ENCODE measurements around the gene CEACAM16. TPM values are rescaled to one million over a fixed set of nuclear protein-coding genes. Genes with fewer than 3 reads are reported as not detected.

CEACAM16 gene
- total RNA-seq, 2 donors from 2014 or later: 0.52 TPM; not detected in 1

DNA sequence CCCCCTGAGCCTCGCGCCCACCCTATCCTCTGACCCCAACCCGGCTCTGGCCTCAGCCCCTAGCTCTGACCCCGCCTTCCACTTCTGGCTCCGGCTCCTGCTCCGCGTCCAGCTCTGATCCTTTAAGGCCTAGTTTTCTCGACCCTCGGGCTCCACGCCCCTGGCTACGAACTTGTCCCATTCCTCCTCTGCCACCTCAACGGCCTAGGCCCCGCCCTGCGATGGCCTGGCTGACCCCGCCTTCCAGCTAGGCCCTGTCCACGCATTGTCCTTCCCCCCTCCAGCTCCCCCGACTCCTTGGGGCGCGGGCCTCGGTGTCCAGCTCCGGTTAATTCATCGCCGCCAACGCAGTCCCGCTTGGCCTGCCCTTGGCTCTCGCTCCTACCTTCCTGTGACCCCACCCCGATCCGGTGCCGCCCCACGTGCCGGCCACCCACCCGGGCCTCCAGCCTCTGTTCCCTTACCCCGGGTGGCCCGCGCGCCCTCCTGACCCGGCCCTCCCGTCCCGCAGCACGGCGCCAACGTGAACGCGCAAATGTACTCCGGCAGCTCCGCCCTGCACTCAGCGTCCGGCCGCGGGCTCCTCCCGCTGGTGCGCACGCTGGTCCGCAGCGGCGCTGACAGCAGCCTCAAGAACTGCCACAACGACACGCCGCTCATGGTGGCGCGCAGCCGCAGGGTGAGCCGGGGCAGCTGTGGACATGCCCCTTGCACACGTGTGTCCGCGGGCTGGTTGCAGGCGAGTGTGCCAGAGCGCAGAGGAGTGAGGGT, 59.0 kb downstream of the CEACAM16 start:
- Histone ChIP-seq H3K27ac (peak overlapping the region; percentile 53), H3K9ac (ENCODE audit: low read depth in 2 of 2, low read length in 2 of 2) (peak overlapping the region in 1 of 2 donors; percentile 8), H3K4me1 (peaks cover 16% of the 10 kb centered on the region), H3K4me3 (peak overlapping the region; percentile 28), H3K36me3 (peaks cover 9% of the 10 kb centered on the region), H3K27me3 (no peaks in the 10 kb centered on the region), H3K9me3 (no peaks in the 10 kb centered on the region)
- TF ChIP-seq, protein P1, sequence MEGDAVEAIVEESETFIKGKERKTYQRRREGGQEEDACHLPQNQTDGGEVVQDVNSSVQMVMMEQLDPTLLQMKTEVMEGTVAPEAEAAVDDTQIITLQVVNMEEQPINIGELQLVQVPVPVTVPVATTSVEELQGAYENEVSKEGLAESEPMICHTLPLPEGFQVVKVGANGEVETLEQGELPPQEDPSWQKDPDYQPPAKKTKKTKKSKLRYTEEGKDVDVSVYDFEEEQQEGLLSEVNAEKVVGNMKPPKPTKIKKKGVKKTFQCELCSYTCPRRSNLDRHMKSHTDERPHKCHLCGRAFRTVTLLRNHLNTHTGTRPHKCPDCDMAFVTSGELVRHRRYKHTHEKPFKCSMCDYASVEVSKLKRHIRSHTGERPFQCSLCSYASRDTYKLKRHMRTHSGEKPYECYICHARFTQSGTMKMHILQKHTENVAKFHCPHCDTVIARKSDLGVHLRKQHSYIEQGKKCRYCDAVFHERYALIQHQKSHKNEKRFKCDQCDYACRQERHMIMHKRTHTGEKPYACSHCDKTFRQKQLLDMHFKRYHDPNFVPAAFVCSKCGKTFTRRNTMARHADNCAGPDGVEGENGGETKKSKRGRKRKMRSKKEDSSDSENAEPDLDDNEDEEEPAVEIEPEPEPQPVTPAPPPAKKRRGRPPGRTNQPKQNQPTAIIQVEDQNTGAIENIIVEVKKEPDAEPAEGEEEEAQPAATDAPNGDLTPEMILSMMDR (IDR thresholded peaks at IDR 0.05): no peak
- no peak for DNase-seq
- intact Hi-C loops (cut with DNase I): no loop called here

DNA sequence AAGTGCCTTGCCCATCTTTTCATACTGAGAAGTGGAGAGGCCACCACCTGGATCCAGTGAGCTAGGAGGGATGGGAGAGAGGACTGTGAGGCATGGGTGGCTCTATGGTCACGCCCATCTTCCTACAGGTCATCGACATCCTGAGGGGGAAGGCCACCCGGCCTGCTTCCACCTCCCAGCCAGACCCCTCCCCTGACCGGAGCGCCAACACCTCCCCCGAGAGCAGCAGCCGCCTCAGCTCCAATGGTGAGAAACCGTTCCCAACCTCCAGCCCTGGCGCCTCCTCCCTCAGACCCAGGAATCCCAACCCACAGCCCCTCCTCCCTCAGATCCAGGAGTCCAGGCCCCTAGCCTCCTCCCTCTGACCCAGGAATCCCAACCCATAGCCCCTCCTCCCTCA, 59.6 kb downstream of the CEACAM16 start:
- Histone ChIP-seq H3K9me3 (no peaks in the 10 kb centered on the region), H3K4me3 (peak overlapping the region; percentile 28), H3K4me1 (peaks cover 14% of the 10 kb centered on the region), H3K27ac (peak overlapping the region; percentile 53), H3K9ac (ENCODE audit: low read depth in 2 of 2, low read length in 2 of 2) (no peak overlapping the region), H3K36me3 (peaks cover 9% of the 10 kb centered on the region), H3K27me3 (no peaks in the 10 kb centered on the region)
- intact Hi-C loops (cut with DNase I): no loop called here
- TF ChIP-seq, protein P1 (IDR thresholded peaks at IDR 0.05): no peak
- no peak for DNase-seq

DNA sequence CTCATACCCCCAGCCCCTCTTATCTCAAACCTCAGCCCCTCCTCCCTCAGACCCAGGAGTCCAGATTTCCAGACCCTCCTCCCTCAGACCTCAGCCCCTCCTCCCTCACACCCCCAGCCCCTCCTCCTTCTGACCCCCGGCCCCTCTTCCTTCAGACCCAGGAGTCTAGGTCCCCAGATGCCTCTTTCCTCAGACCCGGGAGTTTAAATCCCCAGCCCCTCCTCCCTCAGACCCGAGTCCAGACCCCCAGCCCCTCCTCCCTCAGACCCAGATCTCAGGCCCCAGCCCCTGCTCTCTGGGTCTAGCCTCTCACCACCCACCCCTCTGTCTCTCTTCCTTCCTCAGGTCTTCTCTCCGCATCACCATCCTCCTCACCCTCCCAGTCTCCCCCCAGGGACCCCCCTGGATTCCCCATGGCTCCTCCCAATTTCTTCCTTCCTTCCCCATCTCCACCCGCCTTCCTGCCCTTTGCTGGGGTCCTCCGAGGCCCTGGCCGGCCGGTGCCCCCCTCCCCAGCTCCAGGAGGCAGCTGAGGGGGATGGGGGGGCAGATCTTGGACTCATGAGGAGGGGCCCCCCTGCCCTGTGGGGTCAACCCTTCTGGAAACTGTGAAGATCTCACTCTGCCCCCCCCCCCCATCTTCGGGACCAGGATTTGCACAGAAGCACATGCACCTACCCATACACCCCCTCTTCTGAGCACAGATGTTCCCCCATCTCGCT, 60.3 kb downstream of the CEACAM16 start:
- Histone ChIP-seq H3K27ac (no peak overlapping the region), H3K36me3 (peaks cover 9% of the 10 kb centered on the region)
- intact Hi-C loops (cut with DNase I): no loop called here

More for the DNA sequence above, 60.3 kb downstream of the CEACAM16 start:
- TF ChIP-seq, protein P1 (IDR thresholded peaks at IDR 0.05): no peak
- peaks cover 16% of the 10 kb centered on the region for H3K4me1 ChIP-seq
- no peaks in the 10 kb centered on the region for H3K27me3 ChIP-seq
- no peak overlapping the region for H3K4me3 ChIP-seq
- H3K9me3 ChIP-seq: no peaks in the 10 kb centered on the region
- DNase-seq: no peak
- no peak overlapping the region for H3K9ac ChIP-seq (ENCODE audit: low read depth in 2 of 2, low read length in 2 of 2)

Small RNA genes lying within 50 kb of the gene (microRNA-seq; reads per million reads assigned to microRNA genes)
- gene MIR4531: not detected
- gene MIR8085: not detected

Other genes starting within 250 kb of the CEACAM16 start
- gene ZNF180, start 198.6 kb upstream of the CEACAM16 start, total RNA-seq: 1 to 10 TPM; 6.4 to 7.3 TPM
- under 1 TPM in 1 of 2 donors, not detected in 1; 0.85 TPM for gene CEACAM20, start 169.5 kb upstream of the CEACAM16 start, total RNA-seq
- not detected for gene IGSF23, start 85.6 kb upstream of the CEACAM16 start, total RNA-seq
- 10 to 100 TPM; 44.7 to 54.6 TPM for gene PVR, start 55.2 kb upstream of the CEACAM16 start, total RNA-seq
- 1 to 10 TPM; 5.3 to 6.1 TPM for gene CEACAM19, start 27.7 kb upstream of the CEACAM16 start, total RNA-seq
- 10 to 100 TPM; 76.4 to 99.5 TPM for gene BCL3, start 49.6 kb downstream of the CEACAM16 start, total RNA-seq
- gene CBLC, start 78.7 kb downstream of the CEACAM16 start, total RNA-seq: 10 to 100 TPM; 65.6 to 78.0 TPM
- gene BCAM, start 110.0 kb downstream of the CEACAM16 start, total RNA-seq: 10 to 100 TPM; 15.1 to 20.7 TPM
- gene NECTIN2, start 147.1 kb downstream of the CEACAM16 start, total RNA-seq: 100 to 1,000 TPM; 115 to 121 TPM
- 100 to 1,000 TPM in 1 of 2 donors, 10 to 100 TPM in 1; 60.0 to 167 TPM for gene TOMM40, start 192.1 kb downstream of the CEACAM16 start, total RNA-seq
- gene APOE, start 206.6 kb downstream of the CEACAM16 start, total RNA-seq: 10 to 100 TPM; 36.3 to 78.9 TPM
- gene APOC1, start 215.5 kb downstream of the CEACAM16 start, total RNA-seq: 10 to 100 TPM; 10.4 to 19.9 TPM
- not detected for gene APOC4, start 243.1 kb downstream of the CEACAM16 start, total RNA-seq
- 1 to 10 TPM; 1.4 to 2.7 TPM for gene APOC2, start 246.9 kb downstream of the CEACAM16 start, total RNA-seq